RPMI8226 (cell line): ENCODE results near the gene ATP10A.
A peak's percentile ranks its signal among the peaks of the same experiment; 100 is the strongest.

Source experiments
- DNase-seq: peaks from one replicate; pipeline ENCODE4 v3.0.0-alpha.2; 2015

The ATP10A gene

DNA sequence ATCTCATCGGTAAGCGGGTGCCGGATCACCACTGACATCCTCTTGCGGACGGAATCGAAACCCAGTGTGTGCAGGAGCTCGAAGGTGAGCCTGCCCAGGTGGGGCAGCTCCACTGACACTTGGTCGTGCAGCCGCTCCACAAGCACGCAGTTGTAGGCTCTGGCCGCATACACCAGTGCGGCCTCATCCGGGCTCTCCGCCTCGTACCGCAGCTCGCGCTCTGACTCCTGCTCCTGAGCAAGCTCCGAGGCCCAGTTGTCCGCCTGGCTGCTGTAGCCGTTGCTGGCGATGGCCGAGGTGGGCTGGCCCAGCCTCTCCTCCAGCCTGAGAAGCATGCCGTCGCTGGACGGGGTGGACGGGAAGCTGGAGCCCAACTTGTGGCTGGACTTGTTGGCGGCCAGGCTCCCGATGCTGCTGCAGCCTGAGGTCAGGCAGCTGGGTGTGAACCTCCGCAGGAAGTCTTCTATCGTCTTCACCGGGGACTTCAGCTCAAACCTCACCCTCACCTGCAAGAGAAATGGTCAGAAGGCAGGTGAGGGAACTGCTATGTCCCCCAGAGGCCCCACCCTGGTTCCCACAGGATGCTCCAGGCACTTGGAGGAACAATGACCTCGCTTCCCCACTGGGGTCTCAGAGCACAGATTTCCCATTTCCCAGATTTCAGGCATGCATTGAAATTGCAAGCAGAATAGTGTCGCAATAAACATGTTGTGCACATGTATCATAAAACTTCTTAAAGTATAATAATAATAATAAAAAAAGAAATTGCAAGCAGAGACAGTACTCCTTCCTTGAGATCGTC is 149.2 kb downstream of the ATP10A start:
- no peak for DNase-seq

DNA sequence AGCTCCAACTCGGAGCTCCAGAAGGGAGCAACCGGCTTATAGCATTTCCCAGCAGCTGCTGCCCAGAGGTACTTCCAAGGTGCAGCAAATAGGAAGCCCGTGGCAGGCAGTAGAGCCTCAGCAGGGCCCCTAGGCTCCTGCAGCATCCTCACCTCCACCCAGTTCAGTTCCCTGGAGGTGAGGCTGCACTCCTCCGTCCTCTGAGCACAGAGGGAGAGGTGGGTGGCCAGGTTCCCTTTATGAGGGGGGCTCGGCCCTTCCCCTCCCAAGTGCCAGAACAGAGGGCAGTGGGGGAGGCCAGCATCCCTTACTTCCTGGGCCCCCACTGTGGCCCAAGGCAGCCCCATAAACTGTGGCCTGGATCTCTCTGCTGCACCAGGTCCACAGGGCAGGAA is 150.2 kb downstream of the ATP10A start:
- DNase-seq, result no peak

DNA sequence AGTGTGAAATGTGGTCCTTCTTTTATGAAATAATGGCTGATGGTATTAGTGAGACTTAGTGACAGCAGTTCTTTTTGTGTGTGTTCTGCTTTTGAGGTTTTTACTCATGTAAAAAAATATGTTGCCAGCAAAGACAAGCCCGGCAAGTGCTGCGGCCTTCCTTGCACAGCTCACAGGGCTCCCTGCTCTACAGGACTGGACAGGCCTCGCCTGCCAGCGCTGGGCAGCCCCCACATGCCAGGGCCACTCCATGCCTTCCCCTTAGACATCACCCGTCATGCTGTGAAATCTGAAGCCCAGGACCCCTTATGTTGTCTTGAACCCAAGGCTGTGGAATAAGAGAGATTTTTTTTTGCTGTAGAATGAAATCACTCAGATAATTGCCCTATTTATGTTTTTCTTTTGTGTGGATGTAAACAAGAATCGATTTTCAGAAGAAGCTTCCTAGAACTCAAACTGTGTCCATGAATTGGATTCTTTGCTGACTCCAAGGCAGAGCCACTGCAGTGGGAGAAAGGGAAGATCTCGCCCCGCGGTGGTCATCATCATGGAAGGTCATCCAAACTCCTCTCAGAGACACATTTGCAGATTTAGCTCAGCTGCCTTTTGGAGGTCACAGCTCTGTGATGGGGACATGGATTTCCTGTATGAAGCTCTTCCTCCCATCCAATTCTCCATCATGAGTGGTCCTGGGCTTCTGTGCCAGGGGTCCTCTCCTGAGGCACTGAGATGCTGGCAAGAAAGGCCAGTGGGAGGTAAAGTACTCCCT is 150.8 kb downstream of the ATP10A start:
- no peak for DNase-seq

DNA sequence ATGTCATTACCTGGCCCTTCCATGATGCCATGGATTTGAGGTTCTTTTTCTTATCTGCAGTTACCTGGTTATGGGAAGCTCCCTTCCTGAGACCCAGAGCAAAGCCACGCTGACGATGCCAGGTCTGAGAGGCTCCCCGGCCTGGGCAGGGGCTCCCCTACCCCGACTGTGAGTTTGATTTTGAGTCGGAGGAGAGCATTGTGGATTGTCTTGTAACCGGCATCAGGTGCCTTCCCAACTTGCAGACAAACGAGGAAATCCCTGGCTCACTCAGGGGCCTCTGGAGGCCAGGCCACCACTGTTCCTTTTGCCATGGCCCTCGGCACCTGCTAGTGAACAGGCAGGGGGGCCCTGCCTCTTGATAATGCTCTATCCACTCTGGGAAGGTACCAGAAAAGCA is 151.4 kb downstream of the ATP10A start:
- DNase-seq, result no peak

DNA sequence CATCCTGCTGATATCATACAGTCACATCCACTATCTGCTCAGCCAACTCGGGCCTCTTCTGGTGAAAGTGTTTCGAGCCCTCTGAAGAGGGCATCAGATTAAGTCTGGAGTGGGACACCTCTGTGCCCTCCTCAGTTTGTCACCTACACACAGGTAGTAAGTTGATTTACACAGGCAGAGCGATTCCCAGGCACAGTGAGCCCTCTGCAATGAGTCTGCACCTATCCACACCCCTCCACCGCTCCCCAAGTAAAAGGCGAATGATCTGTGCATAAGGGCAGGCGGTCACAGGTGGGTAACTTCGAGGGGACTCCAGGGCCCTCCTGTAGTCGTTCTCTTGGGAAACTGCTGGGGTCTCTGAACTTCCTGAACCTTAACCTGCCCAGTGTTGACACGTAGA is 152.0 kb downstream of the ATP10A start:
- no peak for DNase-seq

DNA sequence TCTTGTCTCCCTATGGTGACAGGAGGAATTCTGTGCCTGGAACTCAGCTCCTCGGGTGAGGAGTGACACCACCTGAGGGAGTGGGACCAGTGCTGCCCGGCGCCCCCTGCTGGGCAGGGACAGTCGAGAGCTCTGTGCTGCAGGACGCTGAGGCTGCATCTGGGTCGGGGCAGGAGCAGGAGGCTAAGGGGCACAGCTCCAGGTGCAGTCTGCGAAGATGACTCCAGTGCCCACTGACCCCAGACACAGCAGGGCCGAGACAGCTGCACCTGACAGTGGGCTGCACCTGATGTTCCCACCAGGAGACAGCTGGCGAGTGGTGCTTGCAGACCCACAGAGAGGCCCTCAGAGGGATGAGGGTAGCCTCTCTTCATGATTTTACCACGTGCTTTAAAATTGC is 152.9 kb downstream of the ATP10A start:
- peak; percentile 68 for DNase-seq

DNA sequence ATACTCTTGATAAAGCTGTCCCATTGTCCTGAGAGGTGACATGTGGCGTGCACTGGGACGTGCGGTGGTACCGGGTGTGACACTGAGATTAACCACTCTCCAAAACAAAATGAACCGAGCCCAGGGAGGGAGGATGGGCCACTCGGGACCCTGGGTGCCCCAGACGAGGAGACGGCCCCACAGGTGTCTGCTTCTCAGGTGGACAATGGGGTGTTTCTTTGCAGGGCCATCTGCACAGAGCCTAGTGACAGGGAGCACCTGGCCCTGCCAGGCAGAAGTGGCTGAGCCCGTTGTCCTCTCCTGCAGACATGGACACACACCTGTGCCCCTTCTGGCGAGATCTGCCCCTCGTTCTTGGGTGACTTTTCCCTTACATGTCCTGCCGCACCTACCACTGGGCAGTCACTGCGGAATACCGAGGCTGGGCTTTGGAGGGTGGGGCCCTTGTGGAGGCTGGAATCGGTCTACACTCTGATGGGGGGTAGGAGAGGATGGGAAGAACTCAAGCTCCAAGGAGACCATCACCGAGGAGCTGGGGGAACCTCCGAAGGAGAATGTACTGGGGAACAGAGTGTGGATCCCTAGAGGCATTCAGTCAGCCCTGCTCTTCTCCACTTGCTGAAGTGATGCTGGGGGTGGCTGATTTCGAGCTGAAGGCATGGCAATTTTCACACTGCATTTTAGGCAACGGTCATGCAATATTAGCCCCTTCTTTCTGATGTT is 153.5 kb downstream of the ATP10A start:
- no peak for DNase-seq

DNA sequence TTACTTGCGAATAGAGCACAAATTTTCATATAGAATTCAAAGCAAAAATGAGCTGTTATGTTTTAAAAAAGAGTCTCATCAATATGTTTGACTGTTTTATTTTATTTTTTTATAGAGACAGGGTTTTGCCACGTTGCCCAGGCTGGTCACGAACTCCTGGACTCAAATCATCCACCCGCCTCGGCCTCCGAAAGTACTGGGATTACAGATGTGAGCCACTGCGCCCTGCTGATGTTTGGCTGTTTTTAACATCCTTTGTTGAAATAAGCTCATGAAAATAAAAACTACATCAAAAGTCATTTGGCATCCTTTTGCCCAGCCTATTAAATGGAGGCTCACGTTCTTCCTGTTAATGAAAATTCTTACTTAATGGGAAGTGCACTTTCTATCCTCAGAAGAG is 154.7 kb downstream of the ATP10A start:
- DNase-seq, result no peak

DNA sequence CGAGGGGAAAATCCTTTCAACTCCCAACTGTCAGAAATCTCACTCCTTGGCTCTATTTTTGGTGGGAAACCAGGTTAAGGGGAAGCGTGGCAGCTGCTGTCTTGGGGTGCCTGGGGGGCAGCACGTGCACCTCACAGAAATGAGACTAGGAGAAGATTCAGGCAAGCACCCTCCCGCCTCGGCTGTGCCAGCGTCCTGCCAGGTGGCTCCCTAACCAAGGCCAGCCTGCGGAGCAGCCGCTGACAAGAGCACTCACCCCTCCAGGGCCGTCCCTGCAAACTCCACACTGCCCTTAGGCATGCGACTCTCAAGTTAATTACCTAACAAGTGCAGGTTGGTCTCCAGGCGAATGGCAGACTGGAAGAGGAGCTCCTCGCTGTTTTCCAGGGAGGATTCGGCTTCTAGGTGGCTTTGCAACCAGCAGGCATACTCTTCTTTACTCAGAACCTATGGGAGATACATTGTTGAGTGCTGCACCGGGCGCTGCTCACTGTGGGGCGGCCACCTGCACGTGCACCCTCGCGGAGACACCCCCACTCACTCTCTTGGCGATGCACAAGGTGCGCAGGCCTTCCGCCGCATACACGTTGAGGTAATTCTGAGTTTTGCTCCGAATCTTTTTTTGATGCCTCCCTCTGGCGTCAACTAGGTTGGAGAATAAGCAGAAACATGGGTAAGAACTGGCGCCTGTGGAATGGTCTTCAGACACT is 155.3 kb downstream of the ATP10A start:
- DNase-seq, result no peak

DNA sequence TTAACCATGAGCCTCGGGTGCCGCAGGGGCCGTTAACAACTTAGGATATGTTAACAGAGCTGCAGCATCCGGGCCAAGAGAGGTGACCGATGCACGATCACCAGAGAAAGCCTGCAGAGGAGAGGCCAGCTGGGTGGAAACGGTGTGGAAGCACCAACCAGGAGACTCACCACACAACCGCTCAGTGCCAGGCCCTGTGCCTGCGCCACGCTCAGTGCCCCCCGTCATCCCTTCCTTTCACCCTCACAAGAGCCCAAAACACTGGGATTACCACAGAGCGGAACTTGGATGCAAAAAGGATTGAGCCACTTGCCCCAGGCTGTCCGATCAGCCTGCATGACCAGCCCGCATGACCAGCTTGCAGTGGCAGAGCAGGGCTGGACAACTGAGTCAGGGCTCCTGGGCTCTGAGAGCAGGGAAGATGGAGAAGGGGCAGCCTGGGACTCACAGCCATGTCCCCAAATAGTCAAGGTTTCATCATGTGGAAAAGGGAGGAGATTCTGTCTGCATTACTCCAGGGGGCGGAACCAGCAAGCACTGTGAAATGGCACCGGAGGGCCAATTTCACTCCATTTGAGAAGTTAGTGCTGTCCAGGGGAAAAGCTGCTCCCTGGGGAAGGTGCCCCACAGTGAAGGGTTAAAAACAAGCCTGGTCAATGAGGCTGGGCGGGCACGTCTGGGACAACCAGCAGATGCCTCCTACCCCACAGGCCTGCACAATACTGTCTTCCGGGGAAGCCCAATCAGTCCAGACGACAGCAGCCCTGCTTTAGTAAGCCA is 156.8 kb downstream of the ATP10A start:
- no peak for DNase-seq

DNA sequence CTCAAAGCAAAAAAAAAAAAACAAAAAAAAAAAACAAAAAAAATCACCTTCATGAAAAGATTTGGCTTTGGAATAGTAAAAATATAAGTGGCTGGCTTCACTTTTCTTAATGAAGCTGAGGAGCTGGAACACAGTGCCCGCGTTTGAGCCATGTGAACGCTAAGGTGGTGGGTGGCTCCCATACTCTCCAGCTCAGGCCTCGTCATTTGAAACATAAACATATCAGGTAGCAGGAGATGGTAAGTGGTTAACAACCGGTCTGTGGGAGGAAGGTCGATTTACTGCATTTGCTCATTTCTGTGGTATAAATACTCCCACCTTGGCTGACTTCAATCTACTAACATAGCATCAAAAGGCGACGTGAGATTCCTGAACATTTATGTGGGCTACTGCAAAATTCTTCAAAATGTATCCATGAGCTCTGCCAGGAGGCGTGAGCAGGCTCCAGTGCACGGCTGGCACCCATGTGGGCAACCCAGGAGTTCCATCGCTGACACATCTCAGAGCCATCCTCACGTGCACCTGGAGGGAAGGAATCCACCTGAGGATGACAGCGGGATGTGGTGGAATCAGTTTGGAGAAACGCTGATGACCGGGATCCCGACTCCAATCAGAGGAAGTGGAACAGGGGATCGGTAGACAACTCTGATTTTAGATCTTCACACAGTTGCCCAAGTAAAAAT is 157.6 kb downstream of the ATP10A start:
- no peak for DNase-seq

DNA sequence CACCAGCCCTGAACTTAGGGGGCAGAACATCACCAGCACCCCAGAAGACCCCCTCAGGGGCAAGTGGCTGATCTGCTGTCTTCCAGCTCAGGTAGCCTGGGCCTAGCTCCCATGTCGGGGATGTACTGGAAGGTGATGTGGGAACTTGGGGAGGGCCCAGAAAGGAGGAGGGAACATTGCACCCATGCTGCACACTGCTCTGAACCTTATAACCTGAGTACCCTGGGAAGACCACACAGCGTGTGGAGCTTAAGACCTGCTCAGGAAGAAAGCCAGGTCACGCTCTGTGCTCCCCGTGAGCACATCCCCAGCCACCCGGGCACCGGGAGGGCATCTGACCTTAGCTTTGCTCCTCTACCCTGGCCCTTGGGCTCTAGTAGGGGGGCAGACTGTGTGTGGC is 159.4 kb downstream of the ATP10A start:
- no peak for DNase-seq

DNA sequence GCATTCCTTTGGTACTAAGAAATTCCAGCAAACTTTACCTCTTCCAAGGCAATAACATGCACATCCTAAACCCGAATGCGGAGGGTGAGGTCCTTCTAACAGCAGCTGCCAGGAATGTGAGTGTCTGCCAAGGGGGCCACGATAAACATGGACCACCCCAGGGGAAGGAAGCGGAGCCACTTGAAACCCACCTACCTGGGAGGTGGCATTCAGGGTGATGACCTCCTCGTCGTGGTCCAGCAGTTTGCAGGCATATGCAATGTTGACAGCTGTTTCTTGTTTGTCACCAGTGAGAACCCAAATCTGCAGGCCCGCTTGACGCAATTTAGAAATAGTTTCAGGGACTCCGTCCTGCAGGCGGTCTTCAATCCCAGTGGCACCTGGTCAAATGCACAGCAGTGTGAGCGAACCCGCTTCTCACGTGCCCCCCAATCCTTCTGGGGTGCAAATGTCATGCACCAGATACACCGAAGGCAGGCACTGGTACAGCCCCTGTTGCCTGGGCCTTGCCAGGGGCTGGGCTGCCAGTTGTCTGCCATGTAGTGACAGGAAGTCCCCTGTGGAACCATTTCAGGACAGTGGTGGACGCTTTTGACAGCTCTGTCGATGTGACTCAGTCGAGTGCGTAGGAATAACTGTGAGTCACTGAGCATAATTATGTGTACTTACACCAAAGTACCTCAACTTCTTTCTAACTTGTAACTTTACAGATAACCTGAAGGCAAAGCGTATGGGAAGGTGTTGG is 161.2 kb downstream of the ATP10A start:
- no peak for DNase-seq

DNA sequence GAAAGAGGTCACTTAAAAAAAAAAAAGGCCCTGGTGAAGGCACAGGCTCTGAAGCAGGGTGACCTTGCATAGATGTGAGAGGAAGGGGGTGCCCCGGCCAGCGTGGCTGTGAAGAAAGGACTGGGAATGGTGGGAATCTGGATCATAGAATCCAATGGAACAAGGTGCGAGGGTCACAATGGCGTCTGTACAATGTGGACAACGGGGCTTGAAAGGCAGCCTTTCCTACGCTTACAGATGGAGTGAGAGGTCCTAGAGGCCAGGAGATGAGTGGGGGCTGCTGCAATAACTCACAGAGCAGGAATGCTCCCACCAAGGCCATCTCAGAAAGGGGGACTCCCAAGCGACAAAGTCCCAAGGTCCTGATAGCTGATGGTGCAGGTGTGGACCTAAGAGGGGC is 162.2 kb downstream of the ATP10A start:
- no peak for DNase-seq

DNA sequence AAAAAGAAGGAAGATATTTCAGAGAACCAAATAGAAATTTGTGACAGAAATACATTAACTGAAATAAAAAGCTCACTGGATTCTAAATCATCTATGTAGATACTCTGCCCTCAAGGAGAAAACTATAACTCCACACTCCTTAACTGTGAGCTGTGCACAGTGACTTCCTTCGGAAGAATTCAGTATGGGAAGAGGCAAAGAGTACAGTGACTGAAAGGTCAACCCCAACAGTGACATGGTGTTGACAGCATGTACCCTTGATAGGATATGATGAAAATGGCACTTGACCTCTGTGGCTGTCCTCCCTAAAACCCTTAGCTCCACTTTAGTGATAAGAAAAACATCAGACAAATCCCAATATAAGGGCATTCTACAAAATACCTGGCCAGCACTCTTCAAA is 165.5 kb downstream of the ATP10A start:
- no peak for DNase-seq

DNA sequence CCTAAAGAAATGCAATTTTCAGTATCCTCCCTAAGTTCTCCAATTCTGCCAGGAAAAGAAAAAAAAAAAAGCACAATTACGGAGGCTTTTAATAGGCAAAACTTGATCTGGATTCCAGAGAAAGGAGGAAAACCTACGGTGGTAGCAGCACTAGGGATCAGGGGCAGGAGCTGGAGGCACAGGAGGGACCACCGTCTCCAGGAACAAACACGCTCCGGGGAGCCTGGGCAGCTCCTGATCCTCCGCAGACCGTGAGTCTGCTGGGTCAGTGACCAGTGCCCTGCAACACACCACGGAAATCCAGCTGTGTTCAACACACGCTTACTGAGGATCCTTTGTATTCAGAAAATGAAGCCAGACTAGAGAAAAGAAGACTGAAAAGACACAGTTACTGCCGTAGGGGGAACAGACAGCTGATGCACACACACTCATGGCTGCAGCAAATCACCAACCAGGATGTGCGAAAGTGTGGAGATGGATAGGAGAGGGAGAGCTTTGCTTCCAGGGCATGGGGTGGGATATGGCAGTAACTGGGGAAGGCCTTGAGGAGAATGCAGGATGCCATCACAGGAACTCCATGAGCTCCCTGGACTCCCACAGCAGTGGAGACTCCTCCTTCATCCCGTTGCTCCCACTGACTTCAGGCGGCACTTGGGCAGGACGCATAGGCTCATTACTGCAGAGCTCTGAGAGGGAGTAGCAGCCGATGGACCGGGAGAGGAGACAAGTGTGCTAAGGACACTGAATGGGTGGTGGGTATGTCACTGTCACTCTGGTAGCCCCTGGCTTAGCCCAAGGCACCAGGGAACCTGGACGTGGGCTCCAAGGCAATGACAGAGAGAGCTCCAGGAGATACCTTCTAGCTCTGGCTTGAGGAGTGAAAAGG is 167.0 kb downstream of the ATP10A start:
- DNase-seq, result no peak

DNA sequence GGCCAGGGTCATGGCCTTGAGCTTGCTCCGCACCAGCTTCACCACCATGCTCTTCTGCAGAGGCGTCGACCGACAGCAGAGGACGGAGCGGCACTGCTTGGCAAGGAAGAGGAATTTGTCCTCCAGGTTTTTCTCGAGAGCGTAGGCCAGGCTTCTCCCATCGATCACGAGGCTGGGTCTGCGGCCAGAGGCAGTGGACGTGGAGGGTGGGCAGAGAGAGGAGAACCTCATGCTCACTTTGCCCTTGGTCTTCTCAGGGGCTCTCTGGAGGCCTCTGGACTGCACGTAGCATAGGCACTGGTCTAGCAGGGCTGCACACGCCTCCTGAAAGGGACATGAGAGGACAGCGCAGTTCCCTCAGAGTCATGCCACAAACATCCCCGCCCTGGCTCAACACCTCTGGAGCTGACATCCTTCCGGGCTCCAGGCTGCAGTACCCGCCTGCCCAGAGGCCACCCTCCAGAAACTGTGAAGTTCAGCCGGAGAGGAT is 168.3 kb downstream of the ATP10A start:
- no peak for DNase-seq

DNA sequence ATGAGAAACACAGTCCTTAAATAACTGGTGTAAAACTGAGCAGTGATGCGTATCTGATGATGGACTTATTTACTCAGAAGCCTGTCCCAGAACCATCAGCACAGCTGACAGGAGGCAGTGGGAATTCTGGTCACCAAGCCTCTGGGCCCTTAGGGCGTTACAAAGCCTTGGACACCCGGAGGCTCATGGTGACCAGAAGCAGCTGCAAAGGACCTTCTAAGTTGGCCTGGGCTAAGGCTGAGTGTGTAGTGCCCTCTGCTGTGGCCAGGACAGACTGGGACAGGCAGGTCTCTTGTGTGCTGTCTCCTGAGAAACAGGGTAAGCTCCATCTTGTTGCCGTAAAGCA is 168.9 kb downstream of the ATP10A start:
- no peak for DNase-seq

DNA sequence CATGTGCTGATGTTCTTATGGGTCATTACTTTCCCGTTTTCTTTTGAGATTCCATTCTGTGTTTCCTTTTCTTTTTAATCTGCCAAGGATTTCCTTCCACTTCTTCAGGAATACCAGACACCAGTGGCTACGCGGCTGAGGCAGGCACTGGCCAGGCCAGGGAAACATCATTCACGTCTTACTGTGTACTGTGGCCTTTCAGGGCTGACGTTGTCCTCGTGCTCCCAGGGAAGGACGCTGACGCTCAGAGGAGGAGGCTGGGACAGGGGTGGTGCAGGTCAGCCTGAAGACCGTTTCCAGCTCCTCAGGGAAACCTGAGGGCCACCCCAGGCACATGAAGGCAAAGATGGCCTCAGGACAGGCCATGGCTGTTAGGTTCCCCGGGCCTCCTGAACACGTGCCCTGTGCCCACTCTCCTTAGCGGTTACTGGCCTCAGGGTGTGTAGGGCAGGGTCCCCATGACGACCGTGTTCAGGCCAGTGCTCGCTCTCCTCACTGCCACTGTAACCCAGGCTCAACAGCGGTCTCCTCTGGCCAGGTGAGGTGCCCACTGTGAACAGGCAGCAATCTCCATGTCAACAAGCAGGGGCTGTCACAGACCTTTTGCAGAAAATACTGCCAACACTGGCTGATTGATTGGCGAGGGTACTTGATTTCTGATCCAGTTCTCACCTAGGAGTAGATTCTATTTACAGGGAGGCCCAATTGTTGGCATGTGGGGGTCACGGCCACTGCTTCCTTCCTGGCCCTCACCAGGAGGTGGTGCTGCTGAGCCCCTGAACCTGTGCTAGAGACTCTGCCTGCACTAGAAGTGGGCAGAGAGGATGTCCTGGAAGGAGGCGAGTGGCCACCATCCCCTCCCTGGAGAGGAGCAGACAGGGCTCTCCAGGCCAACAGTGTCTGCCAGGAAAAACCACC is 169.5 kb downstream of the ATP10A start:
- peak; percentile 53 for DNase-seq
